Measurements from ENCODE around the gene SLC35F4. TPM values are rescaled to one million over a fixed set of nuclear protein-coding genes. Genes with fewer than 3 reads are reported as not detected.

SLC35F4 gene
- total RNA-seq, 1 donor from 2014 or later, result not detected

- Histone ChIP-seq H3K36me3 (no peaks in the 10 kb centered on the region), H3K9me3 (no peaks in the 10 kb centered on the region), H3K27me3 (no peaks in the 10 kb centered on the region), H3K4me3 (no peak overlapping the region), H3K4me1 (no peaks in the 10 kb centered on the region), H3K27ac (no peak overlapping the region)
- intact Hi-C loops (cut with DNase I), result no loop called here
- no peak for DNase-seq (ENCODE audit: extremely low spot score in 2 of 2)
- TF ChIP-seq CTCF (IDR thresholded peaks at IDR 0.05) (no peak), POLR2A (IDR thresholded peaks at IDR 0.05) (no peak), POLR2AphosphoS5 (IDR thresholded peaks at IDR 0.05; ENCODE audit: insufficient read depth in 1 of 2, low read depth in 1 of 2) (no peak)
Measured at GRCh38 chr14:57739516-57739915, 126.4 kb downstream of the SLC35F4 start.

DNA sequence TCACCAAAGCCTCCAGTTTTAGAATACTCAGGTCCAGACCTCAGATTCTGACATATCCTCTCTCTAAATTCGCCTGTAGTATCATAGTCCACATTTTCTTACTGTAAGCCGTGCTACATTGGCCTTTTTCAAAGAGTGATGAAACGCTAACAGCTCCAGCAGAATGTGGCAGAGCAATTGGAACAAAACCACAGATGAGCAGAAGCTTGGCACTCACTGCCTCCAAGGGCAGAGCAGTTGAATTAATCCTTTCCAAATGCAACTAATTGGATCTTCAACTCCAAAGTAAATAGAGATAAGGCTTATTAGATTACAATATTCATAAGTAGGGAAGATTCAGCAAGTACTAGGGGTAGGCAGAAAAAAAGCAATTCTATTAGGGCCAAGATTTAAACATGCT, 128.3 kb downstream of the SLC35F4 start:
- no peak for DNase-seq (ENCODE audit: extremely low spot score in 2 of 2)
- intact Hi-C loops (cut with DNase I), result no loop called here
- TF ChIP-seq CTCF (IDR thresholded peaks at IDR 0.05), result no peak
- no peak for TF ChIP-seq POLR2AphosphoS5 (IDR thresholded peaks at IDR 0.05; ENCODE audit: insufficient read depth in 1 of 2, low read depth in 1 of 2)
- TF ChIP-seq POLR2A (IDR thresholded peaks at IDR 0.05), result no peak

GRCh38 chr14:57736391-57736790, 129.5 kb downstream of the SLC35F4 start:
- Histone ChIP-seq H3K27me3 (no peaks in the 10 kb centered on the region), H3K36me3 (no peaks in the 10 kb centered on the region), H3K9me3 (no peaks in the 10 kb centered on the region), H3K27ac (no peak overlapping the region), H3K4me3 (no peak overlapping the region), H3K4me1 (no peaks in the 10 kb centered on the region)
- TF ChIP-seq CTCF (IDR thresholded peaks at IDR 0.05), result no peak
- no peak for TF ChIP-seq POLR2AphosphoS5 (IDR thresholded peaks at IDR 0.05; ENCODE audit: insufficient read depth in 1 of 2, low read depth in 1 of 2)
- no peak for TF ChIP-seq POLR2A (IDR thresholded peaks at IDR 0.05)
- intact Hi-C loops (cut with DNase I), result no loop called here
- no peak for DNase-seq (ENCODE audit: extremely low spot score in 2 of 2)

More for the DNA sequence above, 128.3 kb downstream of the SLC35F4 start:
- no peak overlapping the region for H3K4me3 ChIP-seq
- no peaks in the 10 kb centered on the region for H3K4me1 ChIP-seq
- H3K27ac ChIP-seq, result no peak overlapping the region
- no peaks in the 10 kb centered on the region for H3K27me3 ChIP-seq
- H3K9me3 ChIP-seq, result no peaks in the 10 kb centered on the region
- no peaks in the 10 kb centered on the region for H3K36me3 ChIP-seq

GRCh38 chr14:57735276-57735675, 130.6 kb downstream of the SLC35F4 start:
- no peak for DNase-seq (ENCODE audit: extremely low spot score in 2 of 2)
- no peaks in the 10 kb centered on the region for H3K27me3 ChIP-seq
- H3K36me3 ChIP-seq, result no peaks in the 10 kb centered on the region
- intact Hi-C loops (cut with DNase I), result no loop called here
- no peaks in the 10 kb centered on the region for H3K9me3 ChIP-seq
- TF ChIP-seq POLR2A (IDR thresholded peaks at IDR 0.05), result no peak
- no peak for TF ChIP-seq CTCF (IDR thresholded peaks at IDR 0.05)
- no peak for TF ChIP-seq POLR2AphosphoS5 (IDR thresholded peaks at IDR 0.05; ENCODE audit: insufficient read depth in 1 of 2, low read depth in 1 of 2)
- no peak overlapping the region for H3K4me3 ChIP-seq
- H3K27ac ChIP-seq, result no peak overlapping the region
- H3K4me1 ChIP-seq, result no peaks in the 10 kb centered on the region

GRCh38 chr14:57732463-57733285, 133.2 kb downstream of the SLC35F4 start:
- Histone ChIP-seq H3K9me3 (no peaks in the 10 kb centered on the region), H3K27ac (no peak overlapping the region), H3K4me3 (no peak overlapping the region), H3K36me3 (no peaks in the 10 kb centered on the region), H3K4me1 (no peaks in the 10 kb centered on the region), H3K27me3 (no peaks in the 10 kb centered on the region)
- TF ChIP-seq CTCF (IDR thresholded peaks at IDR 0.05) (no peak), POLR2AphosphoS5 (IDR thresholded peaks at IDR 0.05; ENCODE audit: insufficient read depth in 1 of 2, low read depth in 1 of 2) (no peak), POLR2A (IDR thresholded peaks at IDR 0.05) (no peak)
- no peak for DNase-seq (ENCODE audit: extremely low spot score in 2 of 2)
- intact Hi-C loops (cut with DNase I), result no loop called here

Measured in vagina (tissue), 2 donors.